ENCODE measurements around the gene RNU6-1.
A peak's percentile ranks its signal among the peaks of the same experiment; 100 is the strongest.

The RNU6-1 gene

DNA sequence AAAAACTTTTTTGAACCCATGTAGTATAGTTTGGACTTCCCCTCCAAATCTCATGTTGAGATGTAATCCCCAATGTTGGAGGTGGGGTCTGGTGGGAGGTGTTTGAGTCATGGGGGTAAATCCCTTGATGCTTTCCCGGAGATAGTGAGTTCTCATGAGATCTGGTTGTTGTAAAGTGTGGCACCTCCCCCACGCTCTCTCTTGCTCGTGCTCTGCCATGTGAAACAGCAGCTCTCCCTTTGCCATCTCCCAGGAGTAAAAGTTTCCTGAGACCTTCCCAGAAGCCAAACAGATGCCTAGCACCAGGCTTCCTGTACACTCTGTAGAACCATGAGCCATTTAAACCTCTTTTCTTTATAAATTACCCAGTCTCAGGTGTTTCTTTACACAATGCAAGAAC lies 16.0 kb upstream of the RNU6-1 start:
- no peak for DNase-seq

DNA sequence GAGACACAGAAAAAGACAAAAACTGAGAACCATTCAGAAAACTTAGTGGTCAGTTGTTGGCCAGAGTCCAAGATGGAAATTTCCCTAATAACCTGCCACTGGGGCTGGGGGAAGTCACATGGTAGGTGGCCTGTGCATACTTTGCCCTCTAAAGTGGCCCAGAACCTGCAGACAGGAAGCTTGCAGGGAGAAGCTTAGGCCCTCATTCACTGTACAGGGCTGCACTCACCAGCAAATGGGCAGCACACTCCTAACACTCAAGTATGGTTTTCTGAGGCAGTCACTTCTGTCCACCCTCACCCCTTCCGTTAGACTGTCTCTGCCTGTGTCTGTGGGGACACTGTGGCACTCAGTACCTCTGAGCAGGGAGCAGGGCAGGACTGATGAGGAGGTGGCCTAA lies 14.5 kb upstream of the RNU6-1 start:
- no peak for DNase-seq

DNA sequence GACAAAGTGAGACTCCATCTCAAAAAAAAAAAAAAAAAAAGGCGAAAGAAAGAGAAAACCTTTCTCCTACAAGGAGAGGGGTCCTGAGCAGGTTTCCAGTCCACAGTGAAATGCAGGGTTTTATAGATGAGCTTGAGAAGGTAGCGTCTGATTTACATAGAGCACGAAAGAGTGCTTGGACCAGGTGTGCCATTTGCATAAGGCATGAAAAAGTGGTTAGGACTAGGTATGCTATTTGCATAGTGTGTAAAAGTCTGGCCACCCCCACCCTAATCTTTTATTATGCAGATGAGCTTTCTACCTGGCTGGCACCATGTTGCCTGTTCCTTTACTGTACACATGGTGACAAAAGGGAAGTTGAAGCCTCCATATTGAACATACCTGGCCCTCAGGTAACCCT lies 13.6 kb upstream of the RNU6-1 start:
- no peak for DNase-seq

DNA sequence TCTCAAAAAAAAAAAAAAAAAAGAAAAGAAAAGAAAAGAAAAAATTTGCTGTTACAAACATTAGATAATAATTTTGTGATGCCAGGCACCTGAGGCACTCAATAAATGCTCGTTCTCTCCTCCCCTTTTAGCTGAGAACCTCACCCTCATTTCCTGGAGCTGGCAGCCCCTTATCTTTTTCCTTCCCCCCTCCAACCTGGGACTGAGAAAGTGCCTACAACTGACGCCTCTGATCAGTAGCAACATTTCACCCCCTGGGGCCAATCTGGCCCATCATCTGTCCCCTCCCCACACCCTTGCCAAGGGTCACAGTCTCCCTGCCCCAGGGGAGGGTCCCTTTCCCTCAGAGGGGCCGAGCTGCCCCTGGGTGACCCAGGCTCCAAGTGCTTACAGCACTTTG lies 12.6 kb upstream of the RNU6-1 start:
- DNase-seq, result no peak

DNA sequence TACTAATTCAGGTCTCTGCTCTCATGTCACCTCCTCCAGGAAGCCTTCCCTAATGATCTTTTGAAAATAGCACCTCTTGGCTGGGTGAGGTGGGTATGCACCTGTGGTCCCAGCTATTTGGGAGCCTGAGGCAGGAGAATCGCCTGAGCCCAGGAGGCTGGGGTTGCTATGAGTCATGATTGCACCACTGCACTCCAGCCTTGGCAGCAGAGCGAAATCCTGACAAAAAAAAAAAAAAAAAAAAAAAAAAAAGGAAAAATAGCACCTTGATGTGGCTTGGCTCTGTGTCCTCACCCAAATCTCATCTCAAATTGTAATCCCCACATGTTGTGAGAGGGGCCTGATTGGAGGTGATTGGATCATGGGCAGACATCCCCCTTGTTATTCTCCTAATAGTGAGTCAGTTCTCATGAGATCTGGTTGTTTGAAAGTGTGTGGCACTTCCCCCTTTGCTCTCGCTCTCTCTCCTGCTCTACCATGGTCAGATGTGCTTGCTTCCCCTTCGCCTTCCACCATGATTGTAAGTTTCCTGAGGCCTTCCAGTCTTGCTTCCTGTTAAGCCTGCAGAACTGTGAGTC lies 11.2 kb upstream of the RNU6-1 start:
- no peak for DNase-seq

DNA sequence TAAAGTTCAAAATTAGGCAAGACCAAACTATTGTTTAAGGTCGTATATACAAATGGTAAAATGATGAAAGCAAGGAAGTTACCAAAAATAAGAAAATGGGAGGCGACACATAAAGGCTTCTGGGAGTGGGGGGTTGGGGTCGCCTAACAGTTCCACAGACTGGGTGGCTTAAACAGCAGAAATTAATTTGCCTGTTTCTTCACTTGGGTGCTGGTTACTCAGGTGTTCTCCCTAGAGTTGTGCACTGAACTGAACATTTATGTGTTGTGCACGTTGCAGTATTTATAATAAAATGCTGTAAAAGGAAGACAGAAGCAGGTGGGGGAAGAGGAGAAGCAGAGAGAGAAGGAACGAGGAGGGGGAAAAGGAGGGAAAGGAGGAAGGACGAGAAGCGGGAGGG lies 10.5 kb upstream of the RNU6-1 start:
- no peak for DNase-seq

DNA sequence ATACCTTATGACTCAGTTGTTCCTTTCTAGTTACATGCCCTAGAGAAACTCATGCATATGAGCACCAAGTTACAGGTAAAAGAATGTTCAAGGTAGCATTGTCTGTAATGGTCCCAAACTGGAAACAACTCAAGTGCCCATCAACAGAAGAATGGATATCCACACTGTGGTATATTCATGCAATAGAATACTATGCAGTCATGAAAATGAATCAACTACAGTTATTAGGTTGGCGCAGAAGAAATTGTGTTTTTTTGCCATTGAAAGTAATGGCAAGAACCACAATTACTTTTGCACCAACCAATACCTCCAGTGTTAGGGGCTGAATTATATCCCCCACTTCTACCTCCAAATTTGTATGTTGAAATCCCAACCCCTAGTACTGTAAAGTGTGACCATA lies 9.7 kb upstream of the RNU6-1 start:
- DNase-seq, result no peak

DNA sequence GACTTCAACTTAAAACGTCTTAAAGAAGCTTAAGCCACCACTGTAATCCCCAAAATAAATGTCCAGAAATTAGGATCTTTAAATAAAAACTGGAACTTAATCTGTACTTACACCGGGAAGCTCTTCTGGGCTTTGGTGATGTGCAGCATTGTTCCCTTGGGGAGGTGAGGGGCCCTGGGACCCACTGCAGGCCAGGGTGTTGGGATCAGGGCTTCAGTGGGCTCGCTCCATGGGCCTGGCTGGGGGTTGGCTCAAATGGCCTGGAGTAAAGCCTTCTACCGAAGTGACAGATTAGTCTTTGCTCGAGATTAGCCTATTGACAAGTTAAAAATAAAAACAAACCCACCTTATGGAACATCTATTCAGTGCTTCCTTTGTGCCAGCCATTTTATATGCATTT lies 6.1 kb upstream of the RNU6-1 start:
- DNase-seq, result no peak

DNA sequence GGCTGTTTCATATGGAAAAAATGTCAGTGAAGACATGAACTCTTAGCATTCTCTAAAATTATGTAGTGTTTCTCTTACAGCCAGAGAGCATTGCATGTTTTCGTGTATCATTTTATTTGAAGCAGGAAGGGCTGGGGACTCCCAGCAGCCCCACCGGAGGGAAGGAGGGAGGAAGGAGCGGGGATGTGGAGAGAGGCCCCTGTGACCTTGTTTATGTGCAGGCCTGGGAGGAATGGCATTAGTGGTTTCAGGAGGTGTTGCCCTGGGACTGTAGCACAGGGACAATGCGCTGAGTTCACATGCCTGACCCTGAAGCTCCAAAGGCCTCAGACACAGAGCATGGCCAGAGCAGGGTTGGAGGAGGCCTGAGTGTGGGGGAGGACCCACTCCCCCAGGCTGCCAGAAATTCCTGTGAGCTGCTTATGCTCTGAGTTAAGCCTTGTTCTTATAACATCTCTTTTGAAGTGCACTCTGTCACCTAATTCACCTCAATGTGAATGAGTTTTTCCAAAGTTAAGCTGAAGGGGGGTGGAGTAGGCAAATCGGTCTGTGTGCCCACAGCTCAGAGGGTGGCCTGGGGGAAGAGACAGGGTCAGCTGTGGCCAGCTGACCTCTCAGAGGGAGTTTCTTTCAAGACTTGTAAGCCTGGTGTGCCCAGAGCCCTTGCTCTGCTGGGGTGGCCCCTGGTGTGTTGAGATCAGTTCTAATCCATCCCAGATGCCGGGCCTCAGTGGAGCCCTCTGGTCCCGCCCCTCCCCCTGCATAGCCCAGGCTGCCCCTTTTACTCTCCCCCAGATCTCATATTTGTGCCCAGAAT lies 3.9 kb upstream of the RNU6-1 start:
- no peak for DNase-seq

DNA sequence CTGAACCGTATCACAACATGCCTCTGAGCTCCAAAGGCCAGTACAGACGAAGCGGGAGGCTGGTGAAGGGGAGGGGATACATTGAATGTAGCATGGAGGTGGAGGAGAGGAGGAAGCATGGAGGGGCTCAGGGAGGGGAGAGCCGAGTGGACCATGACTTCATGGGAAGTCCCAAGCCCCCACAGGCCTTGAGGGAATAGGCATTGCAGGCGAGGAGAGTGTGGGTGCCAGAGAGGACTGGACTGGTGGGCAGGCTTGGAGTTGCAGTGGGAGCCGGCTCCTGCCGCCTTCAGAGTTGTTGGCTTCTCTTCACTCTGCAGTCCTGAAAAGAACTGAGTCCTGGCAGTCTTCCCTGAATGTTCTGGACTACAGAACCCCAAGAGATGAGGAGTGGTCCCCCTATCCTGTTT lies 3.3 kb upstream of the RNU6-1 start:
- no peak for DNase-seq

DNA sequence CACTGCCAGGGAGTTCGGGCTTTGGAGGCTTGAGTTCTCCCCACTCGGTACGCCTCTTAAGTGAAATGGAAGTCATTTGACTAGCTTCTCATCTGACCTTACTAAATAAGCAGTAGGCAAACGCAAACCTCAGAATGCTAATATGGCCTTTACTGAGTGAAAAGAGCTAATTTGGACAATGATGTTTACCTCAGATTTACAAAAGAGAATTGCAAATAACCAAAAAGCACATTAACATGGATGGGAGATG lies 1.6 kb upstream of the RNU6-1 start:
- no peak for DNase-seq

DNA sequence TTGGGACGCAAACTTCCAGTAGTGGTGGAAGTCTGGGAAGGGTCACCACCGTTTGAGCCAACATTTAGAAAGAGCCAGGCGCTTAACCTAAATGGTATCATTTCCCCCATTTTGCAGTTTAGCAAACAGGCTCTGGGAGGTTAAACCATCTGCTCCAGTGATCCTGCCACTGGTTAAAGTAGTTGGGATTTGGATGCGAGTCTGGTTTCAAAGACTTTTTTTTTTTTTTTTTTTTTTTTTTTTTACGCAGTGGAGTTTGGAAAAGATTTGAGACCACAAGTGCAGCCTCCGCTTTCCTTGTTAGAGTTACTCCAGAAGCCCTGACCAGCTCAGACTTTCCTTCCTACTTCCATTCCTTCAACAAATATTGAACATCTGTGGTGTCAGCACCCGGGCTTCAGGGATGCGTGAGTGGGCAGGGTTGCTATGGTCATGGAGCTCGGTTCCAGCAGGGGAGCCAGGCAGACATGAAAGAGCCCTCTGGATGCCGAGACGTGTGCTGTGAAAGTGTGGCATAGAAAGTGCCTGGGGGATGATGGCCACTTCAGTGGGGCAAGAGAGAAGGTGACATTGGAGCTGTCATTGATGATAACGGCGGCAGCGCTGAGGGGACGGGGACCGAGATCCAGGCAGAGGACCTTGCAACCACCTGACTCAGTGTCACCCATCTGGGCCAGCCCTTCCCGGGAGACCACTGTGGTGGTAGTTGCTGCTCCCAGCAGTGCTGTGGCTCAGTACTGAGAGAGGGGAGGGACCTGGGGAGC lies 1.1 kb upstream of the RNU6-1 start:
- DNase-seq, result no peak

DNA sequence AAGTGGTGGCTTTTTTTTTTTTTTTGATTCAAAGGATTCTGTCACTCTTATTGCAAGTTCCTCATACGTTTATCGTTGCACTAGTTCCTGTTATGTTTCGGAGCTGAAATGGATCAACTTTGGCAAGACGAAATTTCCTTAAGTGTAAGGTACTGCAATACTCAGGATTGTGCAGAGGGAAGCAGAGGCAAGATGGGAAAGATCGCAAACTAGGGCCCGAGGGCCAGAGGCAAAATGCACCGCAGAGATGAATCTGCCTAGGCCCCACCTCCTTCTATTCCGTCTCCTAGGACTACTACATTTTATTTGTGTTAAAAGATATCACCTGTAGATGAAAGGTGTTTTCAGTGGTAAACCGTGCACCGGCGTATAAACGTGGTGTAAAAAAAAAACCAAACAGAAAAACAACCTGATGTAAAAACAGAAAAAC lies 331 bp downstream of the RNU6-1 start:
- peak; percentile 81 for DNase-seq

DNA sequence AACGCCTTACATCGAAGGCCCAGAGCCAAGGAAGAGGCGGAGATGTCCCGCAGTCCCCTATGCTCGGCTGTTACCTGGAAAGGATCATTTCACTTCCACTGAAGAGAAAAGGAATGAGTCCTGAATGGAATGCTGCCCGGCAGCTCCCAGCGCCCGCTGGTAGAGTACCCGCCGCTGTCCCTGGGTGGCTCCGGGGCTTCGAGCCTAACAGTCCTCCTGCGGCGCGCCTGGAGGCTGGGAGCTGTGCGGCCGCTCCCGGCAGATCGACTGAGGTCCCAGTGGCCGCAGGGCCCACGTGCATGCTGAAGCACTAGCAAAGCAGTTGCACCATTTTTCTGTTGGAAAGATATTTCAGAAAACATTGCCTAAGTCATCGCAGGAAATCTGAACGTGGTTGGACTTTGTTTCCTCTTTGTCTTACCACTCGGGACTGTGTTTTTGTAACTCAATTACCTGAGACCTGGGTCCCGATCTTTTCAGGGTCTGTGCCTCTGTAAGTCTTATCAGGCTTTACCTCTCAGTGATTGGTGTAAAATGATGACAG lies 984 bp downstream of the RNU6-1 start:
- DNase-seq, result no peak

DNA sequence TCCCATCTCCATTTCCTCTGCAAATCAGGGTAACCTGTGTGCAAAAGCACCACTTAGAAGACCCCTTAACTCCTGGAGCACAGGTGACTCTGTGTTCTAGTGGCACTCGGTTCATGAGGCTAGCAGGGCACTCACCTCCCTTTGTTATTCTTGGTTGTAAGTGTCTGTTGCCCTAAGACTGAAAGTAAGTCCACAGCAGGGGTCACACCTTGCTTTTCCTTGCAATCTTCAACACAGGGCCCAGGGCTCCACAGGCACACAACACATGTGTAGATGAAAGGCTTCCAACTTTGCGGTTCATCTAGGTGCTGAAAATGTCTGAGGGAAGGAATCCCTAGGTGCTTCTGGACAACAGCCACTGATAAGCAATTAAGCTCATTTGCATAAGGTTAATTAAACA lies 2.9 kb downstream of the RNU6-1 start:
- DNase-seq, result no peak

DNA sequence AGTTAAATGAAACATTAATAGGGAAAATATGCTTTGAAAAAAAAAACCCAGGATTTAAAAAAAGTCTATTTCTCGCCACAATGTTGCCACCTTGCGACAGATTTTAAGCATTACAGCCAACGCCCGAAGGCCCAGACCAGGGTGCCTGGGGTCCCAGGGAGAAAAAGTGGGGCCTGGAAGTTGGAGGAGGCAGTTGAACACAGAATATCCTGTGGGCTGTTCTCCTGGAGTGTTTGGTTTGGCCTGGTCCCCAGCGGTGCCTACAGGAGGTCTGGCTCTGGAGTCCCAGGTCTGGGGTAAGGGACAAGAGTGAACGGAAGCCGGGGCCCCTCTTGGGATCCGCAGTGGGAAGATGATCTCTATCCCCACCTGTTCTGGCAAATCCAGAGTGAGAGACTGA lies 3.4 kb downstream of the RNU6-1 start:
- DNase-seq, result peak; percentile 64

DNA sequence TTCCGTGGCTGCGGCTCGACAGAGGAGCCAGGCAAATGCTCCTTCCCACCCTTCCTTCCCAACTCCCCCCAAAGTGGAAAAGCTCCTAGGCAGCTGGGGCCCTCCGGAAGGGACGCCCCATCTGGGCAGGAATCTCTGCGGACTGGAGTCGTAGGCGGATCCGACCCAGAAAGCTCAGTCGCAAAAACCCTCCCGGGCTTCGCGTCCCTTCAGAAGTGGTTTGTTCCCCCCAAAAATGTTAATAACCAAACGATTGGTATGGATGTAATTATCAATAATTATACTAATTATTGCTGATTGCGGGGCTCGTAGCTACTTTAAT lies 3.8 kb downstream of the RNU6-1 start:
- DNase-seq, result no peak

DNA sequence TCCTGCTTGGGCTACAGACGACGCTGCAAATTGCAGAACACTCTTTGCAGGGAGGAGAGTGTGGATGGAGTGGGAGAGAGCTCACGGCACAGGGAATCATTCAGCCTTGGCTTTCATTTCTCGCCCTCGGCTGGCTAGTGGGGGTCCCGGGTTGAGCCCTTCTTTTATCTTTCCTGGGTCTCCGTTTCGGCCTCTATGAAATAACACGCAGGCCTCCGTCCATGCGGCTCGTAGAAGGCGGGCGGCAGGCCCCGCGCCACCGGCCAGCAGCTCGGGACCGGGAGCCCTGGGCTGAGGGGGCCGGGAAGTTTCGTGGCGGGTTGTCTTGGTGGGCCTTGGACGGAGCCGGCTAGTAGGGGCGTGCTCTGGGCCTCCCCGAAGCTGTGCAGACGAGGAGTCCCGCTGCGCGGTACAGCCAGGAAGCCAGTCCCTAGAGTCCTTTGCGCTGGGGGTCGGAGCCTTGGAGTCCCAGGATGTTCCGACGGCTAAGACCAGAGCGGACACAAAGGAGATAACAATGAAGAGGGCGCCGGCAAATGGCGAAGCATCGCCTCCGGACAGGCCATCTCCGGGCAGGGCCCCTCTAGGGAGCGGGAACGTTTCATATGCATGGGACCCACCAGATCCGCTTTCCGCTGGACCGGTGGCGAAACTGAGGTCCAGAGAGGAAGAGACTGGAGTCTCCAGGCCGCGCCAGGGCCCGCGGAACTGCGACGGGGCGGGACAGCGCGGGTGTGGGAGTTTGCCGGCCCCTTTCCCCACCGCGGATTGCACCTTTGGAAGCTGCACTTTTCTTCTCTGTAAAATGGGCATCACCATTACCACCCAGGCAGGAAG lies 4.3 kb downstream of the RNU6-1 start:
- no peak for DNase-seq

DNA sequence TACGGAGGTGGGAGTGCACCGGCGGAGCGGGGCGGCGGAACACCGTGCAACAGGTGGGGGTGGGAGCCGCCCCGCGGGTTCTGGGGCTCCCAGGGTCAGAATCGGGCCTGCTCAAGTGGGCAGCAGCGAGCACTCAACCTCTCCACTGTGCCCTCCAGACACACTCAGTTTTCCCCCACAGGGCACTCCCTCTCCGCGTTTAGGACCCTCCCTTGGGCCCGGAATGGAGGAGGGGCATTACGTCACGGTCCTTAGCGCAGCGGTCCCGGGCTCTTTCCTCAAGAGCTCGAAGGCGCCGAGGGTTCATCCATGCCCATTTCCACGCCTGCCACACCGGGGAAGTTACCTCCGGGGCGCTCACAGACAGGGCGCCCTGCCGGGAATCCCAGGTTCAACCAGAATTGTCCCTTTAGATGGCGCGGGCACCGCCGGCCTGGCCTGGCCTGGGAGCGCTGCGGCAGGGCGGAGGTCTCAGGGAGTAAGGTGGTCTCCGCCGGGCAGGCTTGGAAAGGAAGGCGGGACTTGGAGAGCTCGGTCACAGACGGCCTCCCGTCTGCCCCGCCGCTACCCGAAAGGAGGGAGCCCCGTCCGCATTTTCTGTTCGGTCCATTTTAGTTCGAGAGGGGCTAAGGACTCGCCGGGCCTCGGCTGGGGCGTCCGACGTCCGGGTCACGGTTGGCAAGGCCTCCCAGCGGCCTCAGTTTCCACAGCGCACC lies 5.1 kb downstream of the RNU6-1 start:
- DNase-seq, result no peak

DNA sequence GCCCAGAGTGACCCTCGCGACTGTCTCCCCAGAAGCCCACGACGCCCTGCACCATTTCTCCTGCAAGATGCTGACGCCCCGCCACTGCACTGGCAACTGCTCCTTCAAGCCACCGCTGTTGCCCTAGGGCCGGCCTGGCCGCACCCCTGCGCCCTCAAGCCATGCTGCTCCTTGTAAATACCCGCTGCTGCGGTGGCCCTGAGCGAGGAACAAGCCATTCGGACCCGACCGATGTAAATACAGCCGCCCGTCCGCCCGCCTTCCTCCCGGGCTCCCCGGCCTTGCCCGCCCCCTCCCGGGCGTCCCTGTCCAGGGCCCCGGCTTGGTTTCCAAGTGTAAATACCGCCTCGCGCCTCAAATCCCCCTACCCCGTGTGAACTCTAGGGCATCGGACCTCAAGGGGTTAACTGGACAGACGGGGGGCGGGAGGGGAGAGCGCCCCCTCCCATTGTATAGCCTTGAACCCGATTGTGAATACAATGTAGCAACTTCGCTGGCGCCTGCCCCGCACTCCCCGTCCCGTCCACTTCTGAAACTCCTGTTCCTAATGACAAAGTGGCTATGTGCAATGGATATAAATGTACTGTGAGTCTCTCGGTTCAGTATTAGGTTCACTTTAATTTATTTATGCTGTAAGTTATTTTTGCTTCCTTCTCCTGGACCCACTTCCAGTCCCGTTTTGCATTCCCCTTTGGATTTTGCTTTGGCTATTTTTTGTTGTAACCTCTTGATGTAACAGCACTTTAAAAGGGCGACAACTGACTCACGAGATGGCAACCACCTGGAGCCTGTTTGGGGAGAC lies 5.9 kb downstream of the RNU6-1 start:
- no peak for DNase-seq

DNA sequence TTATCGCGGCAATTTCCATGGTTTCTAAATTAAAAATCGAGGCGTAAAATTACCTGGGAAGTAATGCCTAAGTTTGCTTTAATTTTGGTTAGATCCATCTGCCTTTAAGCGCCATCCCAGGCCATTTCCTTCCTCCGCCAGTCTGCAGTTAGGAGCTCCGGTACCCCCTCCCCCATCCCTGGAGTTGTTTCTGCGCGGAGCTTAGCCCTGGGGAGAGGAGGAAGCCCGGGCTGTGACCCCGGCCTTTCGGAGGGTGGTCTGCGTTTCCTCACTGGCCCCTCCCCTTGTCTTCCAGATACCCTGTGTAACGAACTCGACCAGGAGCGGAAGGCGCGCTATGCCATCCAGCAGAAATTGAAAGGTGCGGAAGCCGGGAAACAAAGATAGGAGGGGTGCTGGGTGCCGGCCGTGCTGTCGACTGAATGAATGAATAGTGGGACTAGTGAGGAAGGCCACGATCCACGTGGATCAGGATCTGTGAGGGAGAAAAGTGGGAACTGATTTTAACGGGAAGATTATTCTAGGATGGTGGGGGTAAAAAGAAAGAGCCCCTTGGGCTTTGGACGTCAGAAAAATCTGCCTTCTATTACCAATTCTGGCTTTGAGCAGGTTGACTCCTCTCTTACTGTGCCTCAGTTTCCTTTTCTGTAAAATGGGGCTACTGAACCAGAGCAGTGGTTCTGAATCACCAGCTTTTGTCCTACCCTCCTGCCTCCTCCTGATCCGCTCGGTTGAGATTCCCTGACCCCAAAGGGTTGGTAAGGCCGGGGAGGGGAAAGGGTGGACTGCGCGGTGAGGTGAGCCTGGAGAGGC lies 6.7 kb downstream of the RNU6-1 start:
- DNase-seq, result no peak

All from KG1 (cell line).